HG02870 (cell line): ENCODE measurements around the gene IKBKE.

ENCODE experiments used
- ATAC-seq: cut with Tn5 transposase; IDR thresholded peaks from one replicate; pipeline ENCODE4 v1.9.1; 2021; ENCODE audit warnings: mild to moderate bottlenecking, moderate library complexity; ENCODE audit not compliant: unreplicated experiment

Gene IKBKE

GRCh38 chr1:206511362-206512057 is 41.2 kb downstream of the IKBKE start:
- no peak for ATAC-seq

GRCh38 chr1:206512058-206512850 is 42.0 kb downstream of the IKBKE start:
- ATAC-seq = no peak

GRCh38 chr1:206512851-206513180 is 42.5 kb downstream of the IKBKE start:
- no peak for ATAC-seq

GRCh38 chr1:206513312-206514111 is 43.2 kb downstream of the IKBKE start:
- ATAC-seq = no peak

- ATAC-seq = no peak
Measured at GRCh38 chr1:206514813-206515387, 44.6 kb downstream of the IKBKE start.

DNA sequence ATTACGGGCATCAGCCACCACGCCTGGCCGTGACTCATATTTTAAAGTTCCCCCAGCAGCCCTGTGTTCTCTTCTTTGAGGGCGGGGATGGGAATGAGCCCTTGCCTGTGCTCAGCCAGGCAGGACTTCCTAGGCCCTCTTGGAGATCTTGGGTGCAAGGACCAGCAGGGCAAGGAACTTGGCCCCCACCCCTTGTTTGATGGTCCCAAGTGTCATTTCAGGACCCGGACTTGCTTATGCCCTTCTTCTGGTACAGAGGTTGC is 46.4 kb downstream of the IKBKE start:
- ATAC-seq = no peak

- ATAC-seq = no peak
Measured at GRCh38 chr1:206517784-206518183, 47.5 kb downstream of the IKBKE start.

GRCh38 chr1:206518206-206518605 is 47.9 kb downstream of the IKBKE start:
- no peak for ATAC-seq

GRCh38 chr1:206518743-206519142 is 48.5 kb downstream of the IKBKE start:
- ATAC-seq = no peak

GRCh38 chr1:206521127-206521526 is 50.9 kb downstream of the IKBKE start:
- no peak for ATAC-seq

DNA sequence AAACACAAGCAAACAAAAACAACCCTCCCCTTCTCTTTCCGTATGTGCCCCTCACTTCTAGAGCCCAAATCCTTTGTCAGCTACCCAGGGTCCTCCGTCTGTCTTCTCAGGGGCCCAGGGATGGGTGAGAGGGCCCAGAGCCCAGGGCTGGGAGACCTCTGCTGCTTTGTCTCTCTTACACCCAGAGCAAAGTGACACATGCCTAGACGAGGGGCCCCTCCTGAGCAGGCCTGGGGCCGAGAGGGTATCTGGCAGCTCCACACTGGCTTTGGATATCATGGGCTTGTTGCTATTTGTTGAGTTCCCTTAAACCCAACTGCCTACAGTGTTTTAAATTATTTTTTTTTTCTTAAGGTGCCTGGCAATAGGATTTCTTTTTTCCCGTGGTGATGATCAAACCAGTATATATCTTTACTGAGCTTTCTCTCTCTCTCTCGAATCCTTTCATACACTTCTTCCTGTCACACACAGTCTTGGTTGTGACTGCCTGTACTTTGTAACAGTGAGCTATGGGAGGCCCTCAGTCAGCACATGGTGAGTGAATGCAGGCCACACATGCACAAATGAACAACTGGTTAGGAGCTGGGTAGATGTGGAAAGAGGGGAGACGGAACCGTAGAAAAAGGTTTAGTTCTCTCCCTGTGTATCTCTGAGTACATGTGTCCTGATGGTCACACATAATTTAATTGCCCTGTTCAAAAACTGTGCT is 51.6 kb downstream of the IKBKE start:
- ATAC-seq = no peak

DNA sequence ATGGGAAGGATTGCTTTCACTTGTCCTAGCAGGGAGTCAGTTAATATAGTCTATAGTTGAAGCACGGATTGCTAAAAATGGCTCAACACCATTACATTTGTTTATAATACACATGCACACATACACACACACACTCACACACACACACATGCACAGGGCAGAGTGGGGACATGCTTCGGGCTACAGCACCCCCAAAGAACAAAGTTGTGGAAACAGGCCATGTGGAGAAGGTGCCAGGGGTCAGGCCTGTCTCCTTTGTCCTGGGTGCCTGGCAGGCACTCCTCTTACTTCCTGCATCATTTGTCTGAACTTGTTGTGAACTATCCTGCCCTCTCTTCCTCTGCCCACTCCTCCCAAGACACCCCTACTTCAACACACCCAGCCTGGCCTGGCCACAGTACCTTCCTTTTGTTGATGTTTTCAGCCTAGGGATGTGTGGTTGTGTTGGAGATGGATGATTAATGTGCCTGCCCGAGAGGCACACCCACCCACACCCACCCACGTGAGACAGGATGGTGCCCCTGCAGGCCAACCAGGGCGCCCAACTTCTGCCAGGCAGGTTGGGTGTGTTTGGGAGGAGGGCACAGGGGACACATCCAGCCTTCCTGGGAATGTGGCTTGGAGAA is 54.6 kb downstream of the IKBKE start:
- no peak for ATAC-seq

DNA sequence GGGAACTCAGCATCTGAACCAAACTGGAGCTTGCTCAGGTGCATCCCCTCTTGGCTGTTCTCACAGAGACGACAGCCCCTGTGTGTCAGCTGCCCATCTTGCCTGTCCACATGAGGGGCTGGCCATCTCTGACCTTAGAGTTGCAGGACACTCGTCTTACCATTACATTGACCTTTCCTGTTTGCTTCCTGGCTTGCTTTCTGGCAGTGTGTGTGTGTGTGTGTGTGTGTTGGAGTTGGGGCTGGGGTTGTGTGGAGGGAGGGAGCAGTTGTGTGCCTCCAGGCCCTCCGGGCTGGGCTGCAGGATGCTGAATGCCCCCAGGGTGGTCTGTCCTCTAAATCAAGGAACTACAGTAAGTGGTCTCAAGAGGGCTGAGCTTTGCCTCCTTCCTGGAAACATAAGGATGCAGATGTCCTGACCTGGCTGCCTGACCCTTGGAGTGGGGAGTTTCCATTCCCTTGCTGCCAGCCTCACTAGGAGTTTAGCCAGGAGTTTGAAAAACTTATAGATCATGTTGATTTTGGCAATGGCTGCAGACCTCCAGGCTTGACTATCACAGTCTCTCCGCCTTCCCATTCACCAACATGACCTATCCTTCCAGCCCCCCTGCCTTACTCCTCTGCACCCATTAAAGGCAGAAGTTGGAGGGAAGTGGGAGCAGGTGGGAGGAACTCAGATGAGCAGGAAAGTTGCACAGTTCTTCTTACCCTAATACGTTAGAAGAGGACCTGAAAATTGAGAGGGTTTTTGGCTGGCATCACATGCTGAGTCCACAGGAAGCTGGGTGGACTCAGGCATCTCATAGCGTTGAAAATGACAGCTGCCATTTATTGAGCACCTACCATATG is 56.0 kb downstream of the IKBKE start:
- ATAC-seq = no peak

DNA sequence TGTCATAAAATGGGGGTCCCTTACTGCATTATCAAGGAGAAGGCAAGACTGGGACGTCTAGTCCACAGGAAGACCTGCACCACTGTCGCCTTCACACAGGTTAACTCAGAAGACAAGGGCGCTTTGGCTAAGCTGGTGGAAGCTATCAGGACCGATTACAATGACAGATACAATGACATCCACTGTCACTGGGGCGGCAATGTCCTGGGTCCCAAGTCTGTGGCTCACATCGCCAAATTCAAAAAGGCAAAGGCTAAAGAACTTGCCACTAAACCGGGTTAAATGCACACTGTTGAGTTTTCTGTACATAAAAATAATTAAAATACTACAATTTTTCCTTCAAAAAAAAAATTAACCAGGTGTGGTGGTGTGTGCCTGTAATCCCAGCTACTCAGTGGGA is 59.1 kb downstream of the IKBKE start:
- no peak for ATAC-seq

DNA sequence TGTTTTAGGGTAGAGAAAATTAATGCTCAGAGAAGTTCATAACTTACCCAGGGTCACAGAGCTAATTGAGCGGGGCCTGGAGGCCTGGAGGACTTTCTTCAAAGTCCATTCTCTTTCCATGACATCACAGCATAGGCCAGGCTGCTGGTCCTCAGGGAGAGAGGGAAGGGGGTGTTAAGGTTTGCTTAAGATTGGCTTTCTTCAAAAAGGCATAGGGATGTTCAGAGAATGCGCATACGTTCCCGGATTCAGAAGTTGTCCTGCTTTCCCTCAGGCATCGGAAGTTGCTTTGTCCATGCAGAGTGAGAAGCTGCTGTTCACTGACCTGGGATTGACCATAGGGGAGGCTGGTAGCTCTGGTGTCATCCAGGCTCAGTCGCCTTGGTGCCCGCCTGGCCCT is 62.1 kb downstream of the IKBKE start:
- no peak for ATAC-seq

DNA sequence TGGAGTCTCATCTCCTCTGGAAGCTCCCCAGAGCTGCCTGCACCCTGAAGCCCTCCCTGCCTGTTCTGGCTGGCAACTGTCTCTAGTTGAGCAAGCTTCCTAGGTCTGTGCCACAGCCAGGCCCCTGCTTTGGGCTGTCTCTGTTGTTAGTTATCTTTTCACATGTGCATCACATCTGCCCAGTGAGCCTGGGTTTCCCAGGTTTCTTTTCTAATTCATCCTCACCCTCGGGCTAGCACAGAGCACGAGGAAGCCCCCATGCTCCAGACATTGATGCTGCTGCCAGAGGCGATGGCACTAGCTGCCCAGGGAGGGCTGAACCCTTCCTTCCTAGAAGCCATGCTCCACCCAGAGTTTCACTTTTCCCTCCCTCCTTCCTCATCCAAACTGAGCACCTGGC is 64.3 kb downstream of the IKBKE start:
- ATAC-seq = no peak

GRCh38 chr1:206535853-206536188 is 65.5 kb downstream of the IKBKE start:
- ATAC-seq = no peak

DNA sequence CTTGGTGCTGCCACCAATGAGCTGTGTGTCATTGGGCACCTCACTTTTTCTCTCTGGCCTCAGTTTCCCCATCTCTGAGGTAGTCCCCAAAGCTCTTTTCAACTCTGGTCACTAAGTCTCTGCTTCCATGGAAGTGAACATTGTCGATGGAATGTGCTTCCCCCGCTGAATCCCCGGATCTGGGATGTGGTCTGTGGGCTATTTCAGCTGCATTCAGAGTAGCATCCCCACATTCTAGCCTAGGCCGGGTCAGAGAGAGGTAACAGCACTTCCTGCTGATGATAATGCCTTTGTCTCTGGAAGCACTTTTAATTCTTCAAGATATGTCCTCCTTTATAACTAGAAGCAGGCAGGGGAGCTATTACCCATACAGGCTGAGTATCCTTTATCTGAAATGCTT is 66.9 kb downstream of the IKBKE start:
- ATAC-seq = no peak

- ATAC-seq = no peak
Measured at GRCh38 chr1:206538086-206538770, 68.0 kb downstream of the IKBKE start.
